Non-pigmented ciliary epithelial cell (primary cell): ENCODE results near the gene ARSI.

Experiments
- DNase-seq: peaks from one replicate; pipeline ENCODE4 v3.0.0-alpha.2; 2010; ENCODE audit warnings: low read depth

Gene ARSI

GRCh38 chr5:150326707-150327106, 24.0 kb upstream of the ARSI start:
- DNase-seq: no peak

GRCh38 chr5:150325426-150325825, 22.7 kb upstream of the ARSI start:
- DNase-seq: no peak

- no peak for DNase-seq
These were observed 21.1 kb upstream of the ARSI start for GRCh38 chr5:150323819-150324218.

- DNase-seq: no peak
These were observed 20.4 kb upstream of the ARSI start for GRCh38 chr5:150323092-150323491.

- no peak for DNase-seq
These were observed 19.5 kb upstream of the ARSI start for GRCh38 chr5:150322202-150322601.

GRCh38 chr5:150321784-150322183, 19.1 kb upstream of the ARSI start:
- no peak for DNase-seq

GRCh38 chr5:150321211-150321610, 18.5 kb upstream of the ARSI start:
- no peak for DNase-seq

- DNase-seq: no peak
These were observed 17.4 kb upstream of the ARSI start for GRCh38 chr5:150320044-150320613.

- DNase-seq: no peak
These were observed 16.7 kb upstream of the ARSI start for GRCh38 chr5:150319484-150319790.

- no peak for DNase-seq
These were observed 16.1 kb upstream of the ARSI start for GRCh38 chr5:150318613-150319483.

GRCh38 chr5:150317048-150318003, 14.6 kb upstream of the ARSI start:
- DNase-seq: peak; percentile 68

- no peak for DNase-seq
These were observed 13.6 kb upstream of the ARSI start for GRCh38 chr5:150316320-150316719.

GRCh38 chr5:150315245-150315644, 12.5 kb upstream of the ARSI start:
- no peak for DNase-seq

- no peak for DNase-seq
These were observed 11.4 kb upstream of the ARSI start for GRCh38 chr5:150313921-150314716.

- DNase-seq: no peak
These were observed 10.8 kb upstream of the ARSI start for GRCh38 chr5:150313501-150313900.

GRCh38 chr5:150312518-150312917, 9.8 kb upstream of the ARSI start:
- no peak for DNase-seq

GRCh38 chr5:150311015-150311692, 8.4 kb upstream of the ARSI start:
- no peak for DNase-seq

- no peak for DNase-seq
These were observed 7.5 kb upstream of the ARSI start for GRCh38 chr5:150310246-150310645.

GRCh38 chr5:150309886-150310239, 7.2 kb upstream of the ARSI start:
- no peak for DNase-seq

- DNase-seq: no peak
These were observed 6.6 kb upstream of the ARSI start for GRCh38 chr5:150309101-150309885.
